CD4-positive, alpha-beta T cell treated with Interleukin-10 for 1 hour (primary cell): ENCODE data around the gene GALNT9.
A peak's percentile ranks its signal among the peaks of the same experiment; 100 is the strongest.

ENCODE experiments used
- DNase-seq: peaks from one replicate; pipeline ENCODE4 v3.0.0-alpha.2; 2020

GALNT9 gene

DNA sequence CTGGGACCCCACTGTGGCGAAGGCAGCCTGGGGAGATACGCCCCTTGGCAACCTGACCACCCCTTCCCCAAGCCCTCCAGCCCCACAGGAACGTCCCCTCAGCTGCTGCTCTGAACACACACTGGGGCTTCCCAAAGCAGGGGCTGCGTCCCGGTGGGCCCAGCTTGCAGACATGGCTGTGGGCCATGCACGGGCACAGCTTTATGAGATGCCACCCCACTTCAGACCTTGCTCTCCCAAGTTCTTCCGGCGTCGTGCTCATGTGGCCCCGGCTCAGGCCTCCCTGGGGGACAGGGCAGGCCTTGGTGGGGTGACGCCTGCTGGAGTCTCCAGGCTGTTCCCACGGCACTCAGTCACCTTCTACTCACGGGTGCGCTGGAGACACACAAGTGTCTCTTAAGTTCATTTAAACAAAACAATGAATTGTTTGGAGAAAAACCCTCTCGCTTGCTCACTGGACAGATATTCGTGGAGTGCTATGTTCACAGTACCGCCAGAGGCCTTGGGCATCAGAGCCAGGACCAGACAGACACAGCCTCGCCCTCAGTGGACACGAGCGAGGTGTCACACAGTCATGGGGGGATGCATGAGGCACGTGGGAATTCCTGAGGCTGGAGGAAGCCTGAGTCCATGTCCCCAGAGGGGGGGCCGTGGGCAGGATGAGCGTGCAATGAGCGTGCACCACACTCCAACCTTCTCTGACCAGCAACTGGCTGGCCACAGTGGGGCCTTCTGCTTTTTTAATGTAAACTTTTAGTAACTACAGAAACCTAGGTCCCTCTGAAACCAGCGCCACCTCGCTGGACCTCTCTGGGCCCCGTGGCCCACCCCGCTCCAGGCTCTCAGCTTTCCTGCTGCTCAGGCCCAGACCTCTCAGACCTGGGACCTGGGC is 4.3 kb downstream of the GALNT9 start:
- DNase-seq = no peak

GRCh38 chr12:132324173-132324572 is 5.2 kb downstream of the GALNT9 start:
- no peak for DNase-seq

GRCh38 chr12:132323171-132324010 is 6.0 kb downstream of the GALNT9 start:
- peak; percentile 6 for DNase-seq

DNA sequence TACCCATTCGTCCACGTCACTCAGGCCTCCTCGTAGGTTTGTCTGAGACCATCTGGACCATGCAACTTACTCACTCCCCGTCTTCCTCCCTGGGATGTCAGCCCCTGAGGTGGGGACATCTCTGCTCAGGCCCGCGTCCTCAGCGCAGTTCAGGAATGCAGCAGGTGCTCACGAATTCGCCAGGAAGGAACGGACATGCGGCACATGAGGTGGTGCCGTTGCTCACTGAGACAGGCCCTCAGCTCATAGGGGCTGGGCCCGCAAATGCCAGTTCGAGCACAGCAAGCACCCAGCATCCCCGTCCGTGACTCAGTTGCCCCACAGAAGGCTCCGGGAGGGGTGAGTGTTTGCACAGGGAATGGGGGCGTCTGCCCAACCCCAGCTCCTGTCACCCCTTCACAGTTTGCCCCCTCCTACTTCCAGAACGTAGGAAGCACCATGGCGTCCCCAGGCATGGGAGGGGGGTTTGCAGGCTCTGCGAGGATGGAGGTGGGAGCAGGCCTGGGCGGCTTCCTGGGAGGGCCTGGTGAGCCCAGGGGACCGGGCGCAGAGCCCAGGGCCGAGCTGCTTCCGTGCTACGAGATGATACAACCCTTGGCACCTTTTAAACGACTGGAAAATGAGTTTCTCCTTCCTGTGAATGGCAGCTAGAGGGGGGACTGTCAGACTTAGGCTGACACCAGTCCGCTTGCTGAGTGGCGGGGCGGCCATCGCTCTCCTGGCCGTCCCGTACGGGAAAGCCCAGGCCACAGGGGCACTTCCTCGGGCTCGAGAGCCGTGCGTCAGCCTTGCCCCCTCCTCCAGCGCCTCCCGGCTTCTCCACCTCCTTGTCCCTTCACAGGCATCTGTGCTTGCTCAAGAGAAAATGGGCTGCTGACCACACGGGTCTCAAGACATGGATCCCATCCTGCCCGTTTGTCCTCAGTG is 6.9 kb downstream of the GALNT9 start:
- no peak for DNase-seq

DNA sequence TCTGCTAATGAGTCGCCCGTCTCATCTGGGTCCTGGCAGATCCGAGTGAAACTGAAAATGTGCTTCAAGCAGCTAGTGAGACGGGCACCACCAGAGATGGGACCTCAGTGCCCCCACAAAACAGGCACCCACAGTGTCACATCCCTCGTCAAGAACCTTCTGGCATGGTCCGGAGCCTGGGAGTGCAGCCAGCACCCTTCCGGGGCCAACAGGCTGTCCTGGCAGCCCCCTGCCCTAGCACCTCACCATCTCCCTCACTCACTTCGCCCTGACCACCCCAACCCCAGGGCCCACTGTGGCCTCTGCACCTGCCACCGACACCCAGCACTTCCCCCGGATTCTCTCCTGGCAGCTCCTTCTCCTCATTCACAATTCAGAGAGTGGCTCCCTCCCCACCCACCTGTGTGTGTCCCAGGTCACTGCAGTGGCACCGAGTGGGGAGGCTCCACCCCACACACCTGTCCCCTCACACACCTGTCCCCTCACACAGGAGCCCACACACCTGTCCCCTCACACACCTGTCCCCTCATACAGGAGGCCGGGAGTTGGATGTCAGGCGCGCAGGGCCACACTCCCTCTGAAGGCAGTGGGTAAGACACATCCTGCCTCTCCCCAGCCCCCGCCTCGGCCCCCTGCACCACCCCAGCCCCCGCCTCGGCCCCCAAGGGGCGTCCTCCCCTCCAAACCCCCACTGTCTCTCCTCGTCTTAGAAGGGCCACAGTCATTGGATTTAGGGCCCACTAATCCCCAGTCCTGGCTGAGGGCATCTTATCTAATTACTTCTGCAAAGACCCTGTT is 7.9 kb downstream of the GALNT9 start:
- no peak for DNase-seq

- DNase-seq = no peak
Observed at GRCh38 chr12:132320767-132321211, 8.6 kb downstream of the GALNT9 start.

- DNase-seq = no peak
Observed at GRCh38 chr12:132319991-132320570, 9.3 kb downstream of the GALNT9 start.

DNA sequence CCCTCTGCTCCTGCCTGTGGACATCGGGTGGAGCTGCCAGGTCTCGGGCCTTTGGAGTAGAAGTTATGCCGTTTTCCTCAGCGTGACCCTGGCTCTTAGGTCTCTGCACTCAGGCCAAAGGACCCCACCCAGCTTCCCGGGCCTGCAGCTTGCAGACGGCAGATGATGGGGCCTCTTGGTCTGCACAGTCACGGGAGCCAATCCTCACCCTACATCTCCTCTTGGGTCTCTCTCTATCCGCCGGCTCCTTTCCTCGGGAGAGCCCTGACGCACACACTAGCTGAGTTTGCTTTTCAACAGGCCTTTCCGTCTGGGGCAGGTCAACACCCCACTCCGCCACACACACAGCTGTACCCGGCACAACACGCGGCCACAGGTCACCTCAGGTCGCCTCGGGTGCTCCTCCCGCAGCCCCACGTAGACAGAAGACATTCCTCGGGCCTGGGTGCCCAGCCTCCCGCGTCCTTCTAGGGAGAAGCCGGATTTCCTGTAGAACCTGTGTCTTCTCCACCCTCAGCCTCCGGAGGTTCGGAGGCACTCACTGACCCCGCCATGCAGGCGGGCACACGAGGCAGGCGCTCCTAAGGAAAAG is 9.9 kb downstream of the GALNT9 start:
- DNase-seq = no peak

DNA sequence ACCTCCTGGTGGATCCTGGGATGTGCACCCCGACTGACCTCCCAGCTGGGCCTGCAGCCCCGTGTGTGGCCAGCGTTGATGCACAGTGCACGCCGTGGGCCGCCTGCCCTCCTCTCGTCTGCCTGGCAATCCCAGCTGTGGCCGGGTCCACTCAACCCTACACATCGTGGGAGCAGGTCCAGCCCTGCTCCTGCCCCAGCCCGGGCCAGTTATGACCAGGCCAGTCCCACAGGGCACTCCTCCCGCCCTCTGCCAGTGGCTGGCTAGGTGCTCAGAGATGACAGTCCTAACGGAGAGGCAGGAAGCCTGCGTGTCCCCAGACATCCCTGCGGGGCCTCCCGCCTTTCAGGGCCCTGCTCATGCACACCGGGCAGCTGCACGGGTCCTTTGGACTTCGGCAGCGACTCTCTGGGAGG is 10.8 kb downstream of the GALNT9 start:
- no peak for DNase-seq

DNA sequence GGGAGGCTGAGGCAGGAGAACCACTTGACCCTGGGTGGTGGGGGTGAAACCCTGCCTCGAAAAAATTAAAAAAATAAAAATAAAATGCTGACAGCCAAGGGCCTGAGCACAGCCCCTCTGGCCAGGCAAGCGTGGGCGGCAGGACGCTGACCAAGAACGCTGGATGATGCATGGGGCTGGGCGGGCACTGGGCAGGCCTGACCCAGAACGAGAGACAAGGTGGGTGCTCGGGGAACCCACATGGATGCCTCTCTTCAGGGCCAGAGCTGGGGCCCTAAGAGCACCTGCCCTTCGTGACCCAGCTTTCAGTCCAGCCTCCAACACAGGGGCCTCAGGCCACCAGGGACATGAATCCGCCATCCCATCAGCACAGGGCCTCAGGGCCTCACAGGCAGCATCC is 11.3 kb downstream of the GALNT9 start:
- DNase-seq = no peak

GRCh38 chr12:132317233-132317938 is 12.0 kb downstream of the GALNT9 start:
- DNase-seq = no peak

DNA sequence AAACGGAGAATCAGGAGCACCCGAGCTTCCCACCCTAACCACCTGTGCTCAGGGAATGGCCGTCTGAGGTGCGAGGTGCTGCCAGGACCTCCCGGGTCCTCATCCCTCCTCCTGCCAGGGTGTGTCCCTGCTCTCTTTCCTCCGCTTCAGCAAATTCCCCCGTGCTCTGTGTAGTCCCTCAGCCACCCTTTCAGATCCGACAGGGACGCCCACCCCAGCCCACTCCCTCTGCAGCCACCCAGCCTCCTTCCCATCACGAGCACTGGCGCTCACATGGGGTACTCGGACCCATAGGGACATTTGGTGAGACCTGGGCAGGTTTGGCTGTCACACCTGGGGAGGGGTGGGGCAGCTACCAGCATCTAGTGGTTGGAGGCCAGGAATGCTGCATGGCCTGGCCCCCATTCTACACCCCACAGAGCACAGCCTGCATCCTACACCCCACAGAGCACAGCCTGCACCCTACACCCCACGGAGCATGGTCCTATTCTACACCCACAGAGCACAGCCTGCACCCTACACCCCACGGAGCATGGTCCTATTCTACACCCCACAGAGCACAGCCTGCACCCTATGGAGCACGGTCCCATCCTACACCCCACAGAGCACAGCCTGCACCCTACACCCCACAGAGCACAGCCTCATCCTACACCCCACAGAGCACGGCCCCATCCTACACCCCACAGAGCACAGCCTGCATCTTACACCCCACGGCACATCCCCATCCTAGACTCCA is 12.7 kb downstream of the GALNT9 start:
- no peak for DNase-seq

DNA sequence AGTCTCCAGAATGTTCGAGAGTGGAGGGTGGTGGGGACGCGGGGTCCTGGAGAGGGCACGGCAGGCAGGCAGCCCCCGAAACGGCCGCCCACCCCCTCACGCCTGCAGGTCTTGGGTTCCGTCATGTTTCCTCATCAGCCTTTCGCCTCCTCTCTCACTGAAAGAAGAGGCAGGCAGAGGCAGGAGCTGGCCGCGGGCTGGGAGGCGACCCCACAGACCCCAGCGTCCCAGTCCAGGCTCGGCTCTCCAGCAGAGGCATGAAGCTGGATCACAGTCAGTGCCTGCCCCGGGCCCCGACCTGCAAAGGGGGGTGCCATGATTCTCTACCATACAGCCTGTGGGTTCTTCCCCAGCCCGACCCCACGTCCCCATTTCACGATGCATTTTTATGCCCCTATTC is 13.4 kb downstream of the GALNT9 start:
- DNase-seq = no peak

DNA sequence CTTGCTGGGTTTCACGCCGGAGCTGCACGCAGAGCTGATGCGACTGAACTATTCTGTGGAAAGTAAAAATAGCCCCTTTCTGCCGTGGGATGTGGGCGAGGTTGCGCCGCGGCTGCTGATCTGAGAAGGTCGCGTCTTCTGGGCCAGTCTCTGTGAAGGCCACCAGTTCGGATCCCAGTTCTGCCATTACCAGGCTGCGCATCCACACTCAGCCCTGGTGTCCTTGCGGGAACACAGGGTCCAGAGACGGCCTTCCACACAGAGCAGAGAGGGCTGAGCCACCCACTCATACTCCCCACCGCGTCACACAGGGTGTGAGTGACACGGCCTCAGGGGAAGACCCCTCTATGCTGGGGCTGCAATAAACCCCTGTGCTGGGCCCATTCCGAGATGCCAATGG is 13.9 kb downstream of the GALNT9 start:
- no peak for DNase-seq

DNA sequence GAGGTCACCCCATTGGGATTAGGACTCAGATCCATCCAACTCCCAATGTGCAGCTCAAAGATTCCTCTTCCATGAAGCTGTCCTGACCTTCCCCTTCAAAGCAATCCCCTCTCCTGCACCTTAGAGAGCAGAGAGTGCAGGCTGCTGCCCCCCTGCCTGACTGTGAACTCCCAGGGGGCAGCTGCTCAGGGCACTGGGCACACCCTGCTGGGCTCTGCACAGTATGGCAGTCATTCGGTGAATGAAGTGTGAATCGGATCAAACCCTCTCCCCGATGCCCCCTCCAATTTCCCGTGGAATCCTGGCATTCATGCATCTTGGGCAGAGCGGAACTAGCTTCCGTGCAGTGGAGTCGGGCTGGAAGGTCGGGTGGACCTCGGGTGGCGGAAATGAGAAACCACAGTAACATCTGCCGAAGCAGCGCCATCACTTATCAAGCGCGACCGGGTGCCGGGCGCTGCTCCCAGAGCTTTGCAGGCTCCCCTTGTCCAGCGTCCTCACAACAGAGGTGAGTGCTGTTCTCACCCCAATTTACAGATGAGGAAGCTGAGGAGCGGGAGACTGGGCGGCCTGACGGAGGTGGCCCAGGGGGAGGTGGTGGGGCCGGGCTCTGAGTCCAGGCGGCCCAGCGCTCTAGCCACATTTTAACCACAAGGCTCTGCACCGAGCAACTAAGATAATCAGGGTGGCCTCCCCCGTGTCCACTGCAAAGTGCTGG is 14.7 kb downstream of the GALNT9 start:
- DNase-seq = no peak

GRCh38 chr12:132314035-132314434 is 15.4 kb downstream of the GALNT9 start:
- DNase-seq = no peak

- DNase-seq = no peak
Observed at GRCh38 chr12:132313182-132313581, 16.2 kb downstream of the GALNT9 start.

DNA sequence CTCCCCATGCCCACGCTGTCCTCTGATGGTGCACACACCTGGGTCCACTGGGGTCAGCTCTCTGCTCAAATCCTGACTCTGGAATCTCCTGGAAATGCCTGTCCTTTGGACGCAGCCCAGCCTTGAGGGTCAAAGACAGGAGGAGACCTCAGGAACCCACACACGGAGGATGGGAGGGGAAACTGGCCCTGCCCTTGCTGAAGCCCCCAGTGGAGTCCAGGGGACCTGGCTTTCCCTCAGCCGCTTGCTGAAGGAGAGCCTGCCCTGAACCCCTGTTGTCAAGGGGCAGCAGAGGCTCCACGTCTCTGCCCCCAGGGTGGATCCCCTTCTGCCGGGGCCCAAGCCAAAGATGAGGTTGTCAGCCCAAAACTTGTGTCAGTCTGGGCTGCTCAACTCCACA is 16.9 kb downstream of the GALNT9 start:
- DNase-seq = no peak
